ENCODE data around the gene DAAM1.

DAAM1 gene

DNA sequence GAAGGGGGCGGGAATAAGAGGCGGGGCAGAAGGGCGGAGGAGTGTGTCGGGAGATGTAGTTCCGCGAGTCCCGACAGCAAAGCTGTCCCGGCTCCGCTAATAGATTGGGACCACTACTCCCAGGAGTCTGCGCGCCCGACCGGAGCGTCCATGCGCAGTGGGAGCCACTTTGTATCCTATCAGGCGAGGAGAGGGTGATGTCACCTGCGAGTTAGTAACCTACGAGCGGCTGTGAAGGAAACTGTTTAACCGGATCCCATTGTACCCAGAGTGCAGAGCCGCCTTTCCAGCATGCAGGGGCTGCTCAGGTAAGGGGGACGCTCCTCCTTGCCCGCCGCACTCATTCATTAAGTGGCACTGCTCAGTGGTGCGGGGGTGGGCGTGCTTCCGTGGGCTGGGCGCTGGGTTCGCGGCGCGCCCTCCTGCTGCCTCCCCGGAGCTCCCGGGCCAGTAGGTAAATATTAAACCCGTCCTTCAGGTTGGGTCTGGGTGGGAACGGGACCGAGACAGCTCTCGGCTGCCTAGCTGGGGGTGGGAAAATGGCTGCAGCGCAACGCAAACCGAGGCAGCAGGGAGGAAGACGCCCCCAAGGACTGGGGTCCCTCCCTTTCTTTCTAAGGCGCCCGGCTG, at the start of gene DAAM1:
DAAM1 (plus strand) TSS at position 207 of the 630 bp plus-strand sequence. CDS start 74,811 bp downstream, outside the sequence.
- DNase-seq: peak; percentile 100

DNA sequence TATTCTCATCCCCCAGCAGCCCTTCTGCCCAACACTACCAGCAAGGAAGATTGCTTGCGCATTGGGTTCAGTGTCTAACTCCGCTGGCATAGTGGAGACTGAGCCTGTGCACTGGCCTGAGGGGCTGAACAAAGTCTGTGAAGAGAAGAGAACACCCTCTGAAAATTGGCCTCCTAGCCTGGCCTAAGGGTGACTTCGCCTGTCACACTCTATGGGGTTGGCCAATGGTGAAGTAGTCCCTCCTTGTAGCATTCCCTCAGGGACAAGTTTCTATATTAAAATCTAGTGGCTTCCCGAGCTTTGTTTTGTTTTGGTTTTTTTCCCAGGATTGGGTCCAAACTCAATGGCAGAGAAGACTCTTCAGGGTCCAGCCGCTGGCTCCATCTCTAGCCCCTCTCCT, 49.1 kb upstream of the DAAM1 start:
- DNase-seq: no peak

DNA sequence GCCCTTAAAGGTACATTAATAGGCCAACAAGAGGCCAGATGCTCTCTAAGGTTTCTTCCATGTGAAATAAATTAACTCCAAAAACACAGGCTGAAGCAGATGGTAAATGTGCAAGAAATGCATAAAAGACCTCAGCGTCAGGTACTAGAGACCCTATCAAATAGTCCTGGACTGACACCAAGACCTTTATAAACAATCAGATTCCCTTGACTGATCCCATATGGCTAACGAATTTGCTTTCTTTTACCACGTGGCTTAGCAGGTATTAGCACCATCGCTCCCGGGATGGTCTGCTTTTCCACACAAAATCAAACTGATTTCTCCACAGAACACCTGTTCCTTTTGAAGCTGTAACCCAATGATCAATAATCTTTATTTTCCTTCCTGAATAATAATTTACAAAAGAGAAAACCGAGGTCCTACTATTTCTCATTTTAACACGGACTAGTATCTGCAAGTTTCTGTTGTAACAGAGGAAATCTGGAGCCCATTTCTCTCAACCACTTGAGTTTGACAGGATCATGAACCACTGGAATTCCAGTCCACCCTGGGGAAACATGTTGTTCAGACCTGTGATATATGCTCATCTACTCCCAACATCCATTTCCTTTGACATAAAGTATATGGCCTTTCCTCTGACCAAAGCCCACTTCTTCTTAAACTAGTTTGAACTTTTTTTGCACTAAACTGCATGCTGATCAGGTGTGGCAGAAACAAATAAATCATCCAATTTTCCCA, 48.2 kb upstream of the DAAM1 start:
- DNase-seq: no peak

DNA sequence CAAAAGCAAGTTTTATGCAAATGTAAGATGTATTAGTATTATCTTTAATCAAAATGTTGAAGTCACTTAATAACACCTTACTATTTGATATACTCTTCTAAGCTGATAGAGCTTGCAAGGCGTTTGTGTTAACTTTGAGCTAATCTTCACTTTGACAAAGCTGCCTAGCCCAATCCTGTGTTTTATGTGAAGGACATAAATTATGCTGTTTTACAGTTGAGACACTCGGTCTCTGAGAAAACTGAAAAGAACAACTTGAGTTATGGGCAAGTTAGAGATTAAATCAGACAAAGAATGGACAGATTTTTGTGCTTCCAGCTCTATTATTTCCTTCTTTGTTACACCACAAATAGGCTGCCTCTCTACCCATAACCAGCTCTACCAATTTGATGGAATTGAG, 42.0 kb upstream of the DAAM1 start:
- no peak for DNase-seq

DNA sequence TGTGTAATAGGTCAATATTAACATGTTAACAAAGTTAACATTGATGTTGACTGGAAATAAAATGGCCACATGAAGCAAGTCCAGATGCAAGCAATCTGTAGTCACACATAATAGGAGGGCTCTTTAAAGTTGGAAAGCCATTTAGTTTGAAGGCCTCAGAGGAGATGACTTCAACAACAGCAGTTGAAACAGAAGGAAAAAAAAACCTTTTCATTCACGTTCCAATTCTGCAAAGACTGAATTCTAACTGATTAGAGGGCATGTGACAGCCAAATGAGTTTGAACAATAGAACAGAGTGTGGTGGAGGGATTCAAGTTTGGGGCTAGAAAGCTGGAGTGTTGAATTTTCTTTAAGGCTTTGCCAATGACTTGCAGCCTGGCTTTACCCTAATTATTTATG, 41.5 kb upstream of the DAAM1 start:
- no peak for DNase-seq

DNA sequence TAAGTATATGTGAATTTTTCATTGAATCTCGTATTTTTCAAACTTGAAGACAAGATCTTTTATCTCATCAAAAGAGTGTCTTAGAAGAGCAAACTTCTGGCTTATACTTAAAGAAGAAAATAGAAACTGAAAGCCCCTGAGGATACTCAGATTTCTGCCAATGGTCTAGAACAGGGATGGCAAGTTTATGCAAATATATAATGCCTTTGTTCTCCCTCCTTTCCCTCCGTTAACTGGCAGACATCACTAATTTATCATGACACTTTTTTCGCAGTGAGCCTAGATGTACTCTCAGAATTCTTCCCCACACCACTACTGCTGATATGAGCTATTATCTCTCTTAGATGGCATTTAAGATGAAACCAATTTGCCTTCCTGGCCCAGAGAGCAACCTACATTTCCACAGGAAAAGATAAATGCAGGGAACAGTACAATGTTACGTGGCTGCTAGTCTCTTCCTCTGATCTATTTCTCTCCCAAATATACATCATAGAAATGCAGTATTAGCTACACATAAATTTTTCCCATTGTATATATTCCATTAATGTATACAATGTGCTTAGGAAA, 40.0 kb upstream of the DAAM1 start:
- no peak for DNase-seq

DNA sequence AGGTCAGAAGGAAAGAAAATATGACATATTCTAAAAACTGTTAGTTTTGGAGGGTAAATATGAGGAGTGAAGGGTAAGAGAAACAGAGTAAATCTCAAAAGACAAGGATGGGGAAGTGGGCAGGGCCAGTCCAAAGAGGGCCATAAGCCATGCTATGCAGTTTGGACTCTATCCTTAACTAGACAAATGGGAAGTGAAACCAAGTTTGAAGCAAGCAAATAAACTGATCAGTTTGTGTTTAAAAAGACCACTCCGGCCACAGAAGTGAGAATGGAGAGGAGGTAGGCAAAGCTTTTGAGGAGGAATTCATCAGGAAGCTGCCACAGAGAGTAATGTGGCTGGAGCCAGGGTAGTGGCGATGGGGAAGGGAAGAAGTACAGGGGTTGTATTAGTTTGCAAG, 37.5 kb upstream of the DAAM1 start:
- DNase-seq: no peak

DNA sequence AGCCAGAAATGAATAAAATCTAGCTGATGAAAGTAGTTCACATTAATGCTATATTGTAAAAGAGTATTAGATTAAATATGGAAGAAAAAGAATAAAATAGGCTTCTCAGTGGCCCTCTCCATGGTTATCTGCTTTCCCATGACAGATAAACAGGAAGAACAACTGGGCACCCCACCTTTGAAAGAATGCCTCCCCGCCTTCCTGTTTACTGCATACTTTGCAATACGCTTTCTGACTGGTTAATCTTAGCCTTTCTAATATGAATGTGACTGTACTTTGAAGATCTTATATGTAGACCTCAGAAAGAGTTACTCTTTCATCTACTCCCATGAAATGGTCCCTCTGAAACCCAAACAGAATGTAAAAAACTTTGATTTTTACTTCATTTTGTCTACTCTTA, 34.1 kb upstream of the DAAM1 start:
- no peak for DNase-seq

DNA sequence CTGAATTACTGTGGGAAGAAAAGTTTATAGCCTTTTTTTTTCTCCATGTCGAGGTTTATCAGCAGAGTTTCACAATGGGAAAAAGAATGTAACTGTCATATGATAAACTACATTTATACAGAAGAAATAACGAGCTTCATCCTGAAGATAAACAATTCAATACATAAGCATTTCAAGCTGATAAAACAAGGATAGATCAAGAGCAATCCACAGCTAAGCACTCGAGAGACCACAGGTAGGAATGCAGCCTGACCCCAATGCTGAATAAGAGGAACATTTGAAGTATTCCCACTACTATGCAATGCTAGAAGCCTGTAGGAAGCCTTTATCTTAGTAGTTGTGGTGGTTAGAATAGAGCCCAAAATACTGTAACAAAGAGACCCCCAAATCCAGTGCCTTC, 32.6 kb upstream of the DAAM1 start:
- no peak for DNase-seq

DNA sequence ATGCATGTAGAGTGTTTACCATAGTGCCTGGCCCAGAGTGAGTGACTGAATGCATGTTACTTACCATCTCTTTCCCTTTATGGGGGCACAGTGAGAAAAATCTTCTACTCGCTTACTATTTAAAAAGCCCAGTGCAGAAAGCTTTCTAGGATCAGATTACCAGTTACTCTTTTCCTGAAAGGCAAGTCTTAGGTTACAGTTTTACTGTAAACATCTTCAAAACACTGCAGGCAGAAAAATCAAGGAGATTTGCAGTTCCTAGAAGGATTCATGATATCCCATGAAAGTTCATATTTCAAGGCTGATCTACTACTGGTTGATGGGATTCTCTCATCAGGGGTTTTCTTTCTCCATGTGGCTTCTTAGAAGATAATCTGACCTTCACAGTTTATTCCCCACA, 29.3 kb upstream of the DAAM1 start:
- no peak for DNase-seq

DNA sequence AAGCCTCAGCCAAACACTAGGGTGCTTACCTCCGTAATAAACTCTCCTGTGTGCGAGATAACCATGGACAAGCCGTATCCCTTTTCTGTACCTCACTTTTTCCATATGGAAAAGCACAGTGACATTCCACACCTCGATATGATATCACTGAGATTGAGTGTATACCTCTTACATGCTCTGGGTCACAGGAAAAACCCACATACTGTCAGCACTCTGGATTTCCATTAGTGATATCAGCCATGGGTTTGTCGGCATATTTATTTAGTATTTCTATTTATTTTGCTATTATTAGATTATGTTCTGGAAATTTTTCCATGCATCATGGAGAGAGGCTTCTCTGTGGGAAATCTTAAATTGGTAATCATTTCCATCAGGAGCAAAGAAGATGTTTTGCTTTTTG, 28.0 kb upstream of the DAAM1 start:
- no peak for DNase-seq

DNA sequence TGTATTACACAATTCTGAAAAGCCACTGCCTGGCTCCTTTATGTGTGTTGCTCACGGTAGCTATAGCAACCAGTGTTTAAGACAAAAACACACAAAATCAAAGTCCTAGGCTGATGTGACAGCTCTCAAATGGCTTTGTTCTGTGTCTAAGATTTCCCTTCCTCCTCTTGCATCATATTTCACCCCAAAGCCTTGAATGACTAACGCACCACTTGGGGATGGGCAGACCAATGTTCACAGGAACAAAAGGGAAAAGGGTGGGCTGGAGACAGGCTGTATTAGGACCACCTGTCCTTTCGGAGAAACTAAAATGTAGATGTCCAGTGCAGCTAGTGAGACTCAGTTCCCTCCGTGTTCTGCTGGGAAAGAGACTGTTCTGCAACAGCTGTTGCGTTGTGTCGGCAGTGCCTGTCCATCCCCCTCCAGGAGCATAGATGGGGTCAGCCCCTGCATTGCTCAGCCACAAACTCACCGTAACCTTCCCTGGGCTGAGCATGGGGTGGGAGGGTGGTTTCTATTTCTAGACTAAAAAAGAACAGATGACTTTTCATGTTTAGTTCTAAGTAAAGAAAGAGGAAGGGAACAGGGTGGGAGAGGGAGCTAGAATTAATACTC, 26.8 kb upstream of the DAAM1 start:
- peak; percentile 63 for DNase-seq

DNA sequence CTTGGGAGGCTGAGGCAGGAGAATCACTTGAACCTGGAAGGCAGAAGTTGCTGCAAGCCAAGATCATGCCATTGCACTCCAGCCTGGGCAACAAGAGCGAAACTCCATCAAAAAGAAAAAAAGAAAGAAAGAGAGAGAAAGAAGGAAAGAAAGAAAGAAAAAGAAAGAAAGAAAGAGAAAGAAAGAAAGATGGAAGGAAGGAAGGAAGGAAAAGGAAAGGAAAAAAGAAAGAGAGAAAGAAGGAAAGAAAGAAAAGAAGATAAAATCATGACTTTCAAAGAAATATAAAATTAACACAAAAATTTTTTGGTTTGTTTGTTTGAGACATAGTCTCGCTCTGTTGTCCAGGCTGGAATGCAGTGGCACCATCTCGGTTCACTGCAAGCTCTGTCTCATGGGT, 22.2 kb upstream of the DAAM1 start:
- no peak for DNase-seq

DNA sequence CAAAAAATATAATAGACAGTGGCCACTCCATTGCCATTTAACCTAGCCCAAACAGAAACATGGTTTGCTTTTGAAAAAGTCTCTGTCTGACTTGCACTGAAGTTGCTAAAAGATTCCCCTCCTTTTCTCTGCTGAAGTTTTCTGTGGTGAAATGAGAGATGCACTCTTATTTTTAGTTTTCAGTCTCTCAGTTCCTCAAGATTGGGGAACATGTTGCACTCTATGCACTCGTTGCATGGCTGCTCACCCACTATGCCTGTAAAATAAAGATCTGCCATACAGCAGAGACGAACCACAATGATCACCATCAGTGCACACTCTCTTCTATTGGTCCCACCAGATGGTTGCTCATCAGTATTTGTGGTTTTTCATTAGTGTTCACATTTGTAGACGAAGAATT, 13.1 kb upstream of the DAAM1 start:
- no peak for DNase-seq

DNA sequence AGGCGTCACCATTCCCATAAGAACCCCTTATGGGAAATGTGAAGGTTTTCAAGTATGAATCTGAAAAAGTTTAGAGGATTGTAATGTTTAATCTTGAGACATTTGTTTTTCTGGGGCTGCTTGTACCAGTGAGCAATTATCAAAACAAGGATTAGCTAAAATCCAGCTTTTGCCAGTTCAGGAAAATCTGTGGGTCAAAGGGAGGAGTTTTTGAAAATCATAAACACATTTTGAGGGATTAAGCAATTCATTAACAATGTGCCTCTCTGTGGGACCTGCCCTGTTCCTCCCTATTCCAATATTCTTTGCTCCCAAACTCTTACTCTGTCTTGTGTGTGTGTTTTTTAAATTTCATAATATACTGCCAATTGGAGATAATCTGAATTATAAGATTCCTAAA, 11.7 kb upstream of the DAAM1 start:
- no peak for DNase-seq

DNA sequence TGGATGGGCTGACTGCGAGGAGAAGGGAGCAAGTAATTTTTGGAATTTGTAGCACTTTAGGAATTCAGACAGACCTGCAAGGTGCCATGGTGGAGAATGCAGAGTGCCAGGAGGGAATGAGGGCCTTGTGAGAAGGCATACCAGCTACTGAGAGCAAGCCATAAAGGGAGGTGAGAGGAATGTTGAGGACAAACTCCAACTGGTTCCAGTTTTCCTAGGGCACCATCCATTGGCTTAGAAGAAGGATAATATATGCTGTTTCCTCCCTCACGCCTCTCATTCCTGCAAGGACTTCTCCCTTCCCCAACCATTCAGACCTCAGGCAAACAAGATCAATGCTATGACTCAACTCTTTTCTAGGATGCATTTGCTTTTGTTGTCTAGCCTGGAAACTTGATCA, 11.2 kb upstream of the DAAM1 start:
- no peak for DNase-seq

DNA sequence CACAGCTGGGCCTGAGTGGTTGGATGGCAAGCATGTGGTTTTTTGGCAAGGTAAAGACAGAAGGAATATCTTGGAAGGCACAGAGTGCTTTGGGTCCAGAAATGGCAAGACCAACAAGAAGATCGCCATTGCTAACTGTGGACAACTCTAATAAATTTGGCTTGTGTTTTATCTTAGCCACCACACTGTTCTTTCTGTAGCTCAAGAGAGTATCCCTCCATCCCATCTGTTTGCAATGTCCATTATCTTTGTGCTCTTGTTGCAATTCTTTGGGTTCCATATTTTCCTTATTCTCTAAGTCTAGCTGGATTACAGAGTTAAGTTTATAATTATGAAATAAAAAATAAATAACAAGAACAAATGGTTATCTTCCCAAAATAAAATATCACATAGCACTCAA, 6.7 kb upstream of the DAAM1 start:
- no peak for DNase-seq

DNA sequence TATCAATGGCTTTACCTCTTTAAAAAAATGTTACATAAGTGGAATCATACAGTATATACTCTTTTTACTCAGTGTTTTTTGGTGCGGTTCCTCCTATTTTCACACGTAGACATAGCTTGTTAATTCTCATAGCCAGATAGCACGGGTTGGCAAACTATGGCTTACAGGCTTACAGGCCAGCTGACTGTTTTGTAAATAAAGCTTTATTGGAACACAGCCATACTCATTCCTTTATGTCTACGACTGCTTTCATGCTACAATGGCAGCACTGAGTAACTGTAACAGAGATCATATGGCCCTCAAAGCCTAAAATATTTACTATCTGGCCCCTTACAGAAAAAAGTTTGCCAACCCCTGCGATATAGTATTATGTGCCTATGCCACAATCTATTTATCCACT, 5.8 kb upstream of the DAAM1 start:
- no peak for DNase-seq

DNA sequence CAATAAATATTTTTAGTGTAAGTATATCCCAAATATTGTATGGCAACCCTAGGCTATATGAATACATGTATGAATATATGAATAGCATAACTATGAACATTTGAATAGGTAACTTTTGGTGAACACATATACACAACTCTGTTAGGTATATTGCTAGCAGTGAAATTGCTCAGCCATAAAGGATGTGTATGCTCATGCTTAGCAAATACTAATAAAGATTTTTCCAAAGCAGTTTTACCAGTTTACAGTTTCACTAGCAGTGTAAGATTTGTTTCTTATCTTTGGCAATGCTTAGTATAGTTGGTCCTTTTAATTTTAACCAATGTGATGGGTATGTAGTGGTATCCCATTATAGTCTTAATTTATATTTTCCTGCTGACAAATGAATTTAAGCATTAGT, 5.3 kb upstream of the DAAM1 start:
- no peak for DNase-seq

DNA sequence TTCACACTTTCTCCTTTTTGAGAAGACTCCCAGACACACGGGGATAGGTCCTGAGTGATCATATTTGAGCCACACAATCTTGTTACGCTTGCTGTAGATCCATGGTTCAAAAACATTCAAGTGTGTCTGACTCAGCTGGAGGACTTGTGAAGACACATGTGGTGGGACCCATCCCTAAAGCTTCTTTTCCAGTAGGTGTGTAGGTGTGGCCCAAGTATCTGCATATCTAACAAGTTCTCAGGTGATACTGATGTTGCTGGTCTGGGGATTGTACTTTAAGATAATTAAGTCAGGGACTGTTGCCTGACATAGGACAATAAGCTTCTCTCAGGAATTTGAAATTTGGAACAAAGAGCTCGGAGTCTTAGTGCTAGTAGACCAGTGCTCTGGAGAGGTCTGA, 4.1 kb upstream of the DAAM1 start:
- DNase-seq: no peak

DNA sequence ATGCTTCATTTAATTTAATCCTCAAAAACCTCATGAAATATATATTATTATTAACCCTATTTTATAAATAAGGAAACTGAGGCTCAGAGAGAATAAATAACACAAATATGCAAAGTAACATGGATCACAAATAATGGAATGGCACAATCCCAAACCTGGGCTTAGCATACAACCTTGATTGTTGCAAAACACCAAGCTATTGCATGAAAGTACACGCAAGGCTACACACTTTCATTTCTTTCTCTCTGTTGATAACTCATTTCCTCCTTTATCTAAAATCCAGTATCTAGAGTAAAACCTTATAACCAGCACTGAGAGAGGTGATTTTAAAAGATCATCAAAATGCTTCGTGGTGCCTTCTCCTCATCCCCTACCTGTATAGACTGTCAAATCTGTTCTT, 2.8 kb upstream of the DAAM1 start:
- no peak for DNase-seq

DNA sequence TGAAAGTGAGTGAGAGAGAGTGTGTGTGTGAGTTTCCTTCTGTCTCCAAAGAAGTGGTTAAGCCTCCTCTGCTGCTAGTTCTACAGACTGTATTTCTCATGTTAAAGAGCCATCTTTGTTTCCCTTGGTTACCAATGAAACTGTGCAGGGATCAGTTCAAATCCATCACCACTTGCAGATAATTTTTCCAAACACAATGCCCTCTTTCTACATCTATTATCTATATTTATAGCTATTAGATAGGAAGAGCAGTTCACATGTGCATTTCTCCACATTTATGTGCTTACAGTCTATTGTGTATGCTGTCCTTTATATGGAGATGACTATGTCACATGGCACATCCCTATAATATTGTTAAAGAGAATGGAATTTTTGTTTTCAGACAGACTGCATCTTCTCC, 2.2 kb upstream of the DAAM1 start:
- no peak for DNase-seq

DNA sequence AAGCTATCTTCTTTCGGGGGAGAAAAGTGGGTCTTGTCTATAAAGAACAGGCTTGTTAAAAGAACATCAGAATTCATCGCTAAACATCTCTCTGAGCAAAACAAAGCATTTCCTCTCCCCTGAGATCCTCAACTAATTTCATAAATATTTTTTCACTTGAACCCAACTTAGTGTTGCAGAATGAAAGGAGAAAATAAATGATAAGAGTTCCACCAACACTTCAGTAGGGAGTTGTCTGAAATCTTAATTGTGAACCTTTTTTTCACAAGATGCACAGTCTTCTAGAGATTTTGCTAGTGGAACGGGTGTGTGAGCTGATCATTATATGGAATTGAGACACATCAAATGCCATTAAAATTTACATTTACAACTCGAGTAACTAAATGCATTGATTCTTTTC, 1.3 kb upstream of the DAAM1 start:
- no peak for DNase-seq

DNA sequence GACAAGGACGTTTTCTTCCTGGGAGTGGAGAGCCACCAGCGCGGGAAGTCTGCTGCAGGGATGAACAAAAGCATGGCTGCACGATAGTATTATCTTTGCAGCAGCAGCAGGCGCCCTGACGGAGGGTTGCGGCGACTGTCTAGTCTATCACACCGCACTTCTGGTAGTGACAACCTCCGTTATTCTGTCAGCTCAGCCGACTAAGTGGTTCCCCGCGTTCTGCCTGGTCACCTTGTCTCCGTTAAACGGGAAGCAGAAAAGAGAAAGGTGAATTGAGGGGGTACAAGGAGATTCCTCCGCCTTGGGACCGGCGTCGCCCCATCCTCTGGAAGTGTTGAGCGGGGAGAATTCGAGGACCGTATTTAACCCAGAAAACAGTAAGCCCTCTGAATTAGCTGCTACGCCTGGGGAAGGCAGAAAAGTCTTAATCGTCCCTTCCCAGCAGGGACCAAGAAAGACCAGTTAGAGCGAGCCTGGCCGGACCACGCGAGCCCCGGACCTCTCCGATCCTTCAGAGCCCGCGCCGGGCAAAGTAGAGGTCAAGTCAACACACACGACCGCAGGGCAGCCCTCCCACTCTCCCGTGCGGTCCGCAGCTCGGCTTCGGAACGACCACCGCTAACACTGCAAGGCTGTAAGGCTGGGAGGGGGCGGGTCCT, 536 bp upstream of the DAAM1 start:
- DNase-seq: no peak

Data from right hindlimb (tissue), 1 donor.